DOHH2 (cell line): ENCODE data around the gene PRCC.

Experiments
- H3F3A ChIP-seq: fragments of 200-600 bp; sonication (generic), shearing (Covaris generic); 2 replicates; pipeline ENCODE4 v1.6.0; 2016; ENCODE audit warnings: antibody characterized with exemption, mild to moderate bottlenecking; ENCODE audit not compliant: control insufficient read depth, insufficient read depth
- H3K27ac ChIP-seq: fragments of 200-600 bp; sonication (generic); 2 replicates; pipeline ENCODE4 v1.5.1; 2014; ENCODE audit warnings: low read depth, mild to moderate bottlenecking, low read length, moderate library complexity
- H3K27me3 ChIP-seq: fragments of 200-600 bp; sonication (generic); 2 replicates; pipeline ENCODE4 v1.6.1; 2014; ENCODE audit warnings: mild to moderate bottlenecking, low read length, mixed read lengths; ENCODE audit not compliant: control insufficient read depth
- H3K36me3 ChIP-seq: fragments of 200-600 bp; sonication (generic); 2 replicates; pipeline ENCODE4 v1.6.1; 2014; ENCODE audit warnings: mild to moderate bottlenecking, low read length, moderate library complexity, mixed read lengths; ENCODE audit not compliant: control insufficient read depth
- H3K4me1 ChIP-seq: fragments of 200-600 bp; sonication (generic); 2 replicates; pipeline ENCODE4 v1.6.1; 2014; ENCODE audit warnings: mild to moderate bottlenecking, low read length, mixed read lengths; ENCODE audit not compliant: control insufficient read depth
- H3K4me2 ChIP-seq: fragments of 200-600 bp; sonication (generic); 2 replicates; pipeline ENCODE4 v1.6.0; 2014; ENCODE audit warnings: mild to moderate bottlenecking, low read length, moderate library complexity
- H3K4me3 ChIP-seq: fragments of 200-600 bp; sonication (generic); 2 replicates; pipeline ENCODE4 v1.5.1; 2014; ENCODE audit warnings: mild to moderate bottlenecking, low read length, mixed read lengths
- H3K79me2 ChIP-seq: fragments of 200-600 bp; sonication (generic); 2 replicates; pipeline ENCODE4 v1.6.1; 2014; ENCODE audit warnings: mild to moderate bottlenecking, low read length, mixed read lengths; ENCODE audit not compliant: control insufficient read depth
- H3K9me2 ChIP-seq: fragments of 200-600 bp; sonication (generic); replicated peaks from 2 replicates; pipeline ENCODE4 v1.6.1; 2014; ENCODE audit warnings: mild to moderate bottlenecking, low read length, mixed read lengths; ENCODE audit not compliant: control insufficient read depth
- H3K9me3 ChIP-seq: fragments of 200-600 bp; sonication (generic); 2 replicates; pipeline ENCODE4 v1.6.1; 2014; ENCODE audit warnings: antibody characterized with exemption, low read length, mixed read lengths; ENCODE audit not compliant: control insufficient read depth, insufficient read depth
- H4K20me1 ChIP-seq: fragments of 200-600 bp; sonication (generic); 2 replicates; pipeline ENCODE4 v1.6.0; 2014; ENCODE audit warnings: low read depth, mild to moderate bottlenecking, antibody characterized with exemption, low read length, moderate library complexity; ENCODE audit not compliant: control insufficient read depth, insufficient read depth
- EZH2phosphoT487 ChIP-seq: fragments of 200-600 bp; sonication (generic); IDR thresholded peaks from 2 replicates; pipeline ENCODE4 v1.6.1; 2017; ENCODE audit warnings: borderline replicate concordance, mild to moderate bottlenecking, antibody characterized with exemption, low read length, moderate library complexity, mixed read lengths
- TF ChIP-seq, protein P1 (sequence below): fragments of 200-600 bp; sonication (generic); IDR thresholded peaks from one replicate; pipeline ENCODE4 v1.5.1; 2014; ENCODE audit warnings: antibody characterized with exemption, mild to moderate bottlenecking, low read depth, low read length; ENCODE audit not compliant: poor library complexity, severe bottlenecking

PRCC gene

DNA sequence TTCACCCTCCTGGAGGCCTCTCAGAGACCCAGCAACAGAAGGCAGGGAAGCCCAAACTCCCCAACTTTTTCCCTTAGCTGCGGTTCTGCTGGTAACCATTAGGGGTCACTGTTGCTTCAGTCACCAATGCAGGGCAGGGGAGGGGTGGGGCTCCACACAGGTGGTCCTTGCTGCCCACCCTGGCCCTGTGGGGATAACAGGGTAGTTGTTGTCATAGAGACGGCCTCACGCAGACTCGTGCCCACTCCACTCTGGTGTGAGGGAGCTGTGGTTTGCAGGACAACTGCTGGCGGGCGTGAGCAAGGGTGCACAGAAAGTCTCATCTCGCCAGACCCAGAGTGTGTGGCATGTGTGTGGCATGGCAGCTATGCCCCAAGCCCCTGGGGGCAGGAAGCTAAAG, 71.6 kb downstream of the PRCC start:
- no peak for TF ChIP-seq EZH2phosphoT487
- TF ChIP-seq, protein P1, sequence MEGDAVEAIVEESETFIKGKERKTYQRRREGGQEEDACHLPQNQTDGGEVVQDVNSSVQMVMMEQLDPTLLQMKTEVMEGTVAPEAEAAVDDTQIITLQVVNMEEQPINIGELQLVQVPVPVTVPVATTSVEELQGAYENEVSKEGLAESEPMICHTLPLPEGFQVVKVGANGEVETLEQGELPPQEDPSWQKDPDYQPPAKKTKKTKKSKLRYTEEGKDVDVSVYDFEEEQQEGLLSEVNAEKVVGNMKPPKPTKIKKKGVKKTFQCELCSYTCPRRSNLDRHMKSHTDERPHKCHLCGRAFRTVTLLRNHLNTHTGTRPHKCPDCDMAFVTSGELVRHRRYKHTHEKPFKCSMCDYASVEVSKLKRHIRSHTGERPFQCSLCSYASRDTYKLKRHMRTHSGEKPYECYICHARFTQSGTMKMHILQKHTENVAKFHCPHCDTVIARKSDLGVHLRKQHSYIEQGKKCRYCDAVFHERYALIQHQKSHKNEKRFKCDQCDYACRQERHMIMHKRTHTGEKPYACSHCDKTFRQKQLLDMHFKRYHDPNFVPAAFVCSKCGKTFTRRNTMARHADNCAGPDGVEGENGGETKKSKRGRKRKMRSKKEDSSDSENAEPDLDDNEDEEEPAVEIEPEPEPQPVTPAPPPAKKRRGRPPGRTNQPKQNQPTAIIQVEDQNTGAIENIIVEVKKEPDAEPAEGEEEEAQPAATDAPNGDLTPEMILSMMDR = peak; percentile 97
- Histone ChIP-seq H3K27ac (no peak overlapping the region), H3K79me2 (no peaks in the 10 kb centered on the region), H3F3A (no peaks in the 10 kb centered on the region), H3K9me3 (no peaks in the 10 kb centered on the region), H3K27me3 (peaks cover 46% of the 10 kb centered on the region), H3K4me1 (no peaks in the 10 kb centered on the region), H4K20me1 (0 out of 2 replicates have a peak, but pooled peaks cover 3% of the 10 kb centered on the region), H3K4me2 (no peak overlapping the region), H3K36me3 (no peaks in the 10 kb centered on the region), H3K4me3 (no peak overlapping the region), H3K9me2 (no peaks in the 10 kb centered on the region)

DNA sequence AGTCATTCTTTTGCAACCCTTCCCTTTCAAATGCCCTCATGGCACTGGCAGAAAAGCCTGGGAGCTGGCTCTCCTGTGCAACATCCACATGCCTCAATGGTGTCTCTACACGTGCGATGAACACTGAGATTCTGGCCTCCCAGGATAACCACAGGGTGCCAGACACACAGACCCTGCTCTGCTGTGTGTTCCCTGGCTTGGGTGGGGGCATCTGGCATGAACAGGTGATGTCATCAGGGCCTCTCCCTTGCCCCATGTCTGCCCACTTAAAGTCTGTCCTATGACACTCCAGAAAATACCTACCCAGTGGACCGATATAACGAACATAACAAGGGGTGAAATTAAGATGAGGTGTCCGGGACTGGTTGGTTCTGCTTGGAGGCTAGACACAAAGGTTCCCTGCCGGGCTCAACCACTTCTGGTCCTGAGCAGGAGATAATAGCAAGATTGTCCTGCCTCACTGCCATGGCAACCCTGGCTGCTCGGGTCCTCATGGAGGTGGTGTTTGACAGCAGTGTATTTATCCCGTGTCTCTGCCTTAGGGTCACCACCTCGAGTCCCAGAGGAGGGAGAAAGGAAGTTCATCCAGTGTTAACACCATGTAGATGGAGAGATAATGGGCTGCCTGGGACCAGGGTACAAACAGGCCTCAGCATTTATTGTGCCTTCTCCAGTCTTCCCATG, 72.2 kb downstream of the PRCC start:
- no peaks in the 10 kb centered on the region for H3K4me1 ChIP-seq
- H3F3A ChIP-seq = no peaks in the 10 kb centered on the region
- H3K9me3 ChIP-seq = no peaks in the 10 kb centered on the region
- H4K20me1 ChIP-seq = 0 out of 2 replicates have a peak, but pooled peaks cover 3% of the 10 kb centered on the region
- TF ChIP-seq, protein P1 = no peak
- no peak for TF ChIP-seq EZH2phosphoT487
- no peak overlapping the region for H3K27ac ChIP-seq
- H3K36me3 ChIP-seq = no peaks in the 10 kb centered on the region
- H3K4me2 ChIP-seq = no peak overlapping the region
- H3K4me3 ChIP-seq = no peak overlapping the region
- no peaks in the 10 kb centered on the region for H3K9me2 ChIP-seq
- H3K79me2 ChIP-seq = no peaks in the 10 kb centered on the region
- peaks cover 40% of the 10 kb centered on the region for H3K27me3 ChIP-seq

DNA sequence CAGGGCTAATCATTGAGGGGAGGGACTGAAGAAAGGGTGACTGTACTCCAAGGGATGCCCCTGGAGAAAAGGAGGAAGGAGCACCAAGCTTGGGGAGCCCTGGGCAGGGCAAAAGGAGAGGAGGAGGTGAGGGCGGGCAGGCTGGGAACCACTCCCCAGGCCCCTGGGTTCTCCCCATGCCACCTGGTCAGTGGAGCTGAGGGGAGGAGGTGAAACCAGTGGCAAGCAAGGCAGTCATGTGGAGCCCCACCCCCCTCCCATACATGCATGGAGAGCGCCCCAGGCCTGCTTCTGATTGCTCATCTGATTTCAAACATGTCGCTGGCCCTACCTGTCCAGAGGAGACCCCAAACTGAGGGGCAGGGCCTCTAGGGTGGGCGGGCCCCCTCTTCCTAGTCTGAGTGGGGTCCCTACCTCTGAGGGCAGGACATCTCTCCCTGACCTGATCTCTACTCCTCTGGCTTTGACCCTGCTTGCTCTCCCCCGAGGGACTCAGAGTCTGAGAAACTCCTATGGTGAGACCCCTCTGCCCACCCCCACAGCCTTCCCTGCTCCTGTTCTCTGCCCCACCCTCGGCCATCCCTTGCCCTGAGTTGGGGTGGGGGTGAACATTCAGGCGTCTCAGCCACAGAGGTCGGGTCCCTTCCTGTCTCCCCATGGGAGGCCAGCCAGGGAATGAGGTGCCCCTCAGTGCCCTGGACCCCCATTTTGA, 73.0 kb downstream of the PRCC start:
- Histone ChIP-seq H4K20me1 (0 out of 2 replicates have a peak, but pooled peaks cover 3% of the 10 kb centered on the region), H3K9me2 (no peaks in the 10 kb centered on the region), H3K4me1 (no peaks in the 10 kb centered on the region), H3K27ac (no peak overlapping the region), H3K79me2 (no peaks in the 10 kb centered on the region), H3K9me3 (no peaks in the 10 kb centered on the region), H3K27me3 (peaks cover 32% of the 10 kb centered on the region), H3K36me3 (no peaks in the 10 kb centered on the region), H3K4me2 (no peak overlapping the region), H3K4me3 (no peak overlapping the region), H3F3A (no peaks in the 10 kb centered on the region)
- TF ChIP-seq, protein P1 = no peak
- TF ChIP-seq EZH2phosphoT487 = no peak
